Lung (tissue), 12 donors: Measurements from ENCODE around the gene GNAT3. TPM values are rescaled to one million over a fixed set of nuclear protein-coding genes. Genes with fewer than 3 reads are reported as not detected.

Source experiments
- ATAC-seq: fragments of 200-7000 bp; cut with Tn5 transposase; one replicate; pipeline ENCODE4 v1.9.1; 2020; ENCODE audit warnings: moderate number of reproducible peaks; ENCODE audit not compliant: insufficient read depth, low FRiP score
- DNase-seq, 3 donors: peaks; one replicate each; pipeline ENCODE4 v3.0.0-alpha.2; 2013 to 2017
- H3K27ac ChIP-seq, 2 donors: one replicate each; pipeline ENCODE4 v1.5.1; 2013; ENCODE audit warnings: mild to moderate bottlenecking in 2 of 2, moderate library complexity in 2 of 2, control low read depth in 1 of 2, inconsistent platforms in 1 of 2, low read depth in 1 of 2, low read length in 1 of 2
- H3K27me3 ChIP-seq, 3 donors: one replicate each; pipeline ENCODE4 v1.5.1; 2013; ENCODE audit warnings: low read length in 2 of 3; ENCODE audit not compliant: control insufficient read depth in 3 of 3, insufficient read depth in 3 of 3
- H3K36me3 ChIP-seq, 4 donors: one replicate each; pipeline ENCODE4 v1.5.1; 2013; ENCODE audit warnings: low read length in 4 of 4, mild to moderate bottlenecking in 1 of 4, moderate library complexity in 1 of 4; ENCODE audit not compliant: control insufficient read depth in 4 of 4, insufficient read depth in 4 of 4
- H3K4me1 ChIP-seq, 5 donors: one replicate each; pipeline ENCODE4 v1.5.1; 2013; ENCODE audit warnings: low read length in 5 of 5, mild to moderate bottlenecking in 2 of 5, moderate library complexity in 1 of 5; ENCODE audit not compliant: control insufficient read depth in 5 of 5, insufficient read depth in 5 of 5
- H3K4me3 ChIP-seq: one replicate; pipeline ENCODE4 v1.5.1; 2013; ENCODE audit warnings: mild to moderate bottlenecking, control low read depth, moderate library complexity
- H3K9ac ChIP-seq, 2 donors: one replicate each; pipeline ENCODE4 v1.5.1; 2013; ENCODE audit warnings: low read length in 2 of 2, control low read depth in 1 of 2; ENCODE audit not compliant: insufficient read depth in 1 of 2
- H3K9me3 ChIP-seq, 4 donors: one replicate each; pipeline ENCODE4 v1.5.1; 2013; ENCODE audit warnings: low read length in 3 of 4, mild to moderate bottlenecking in 1 of 4, moderate library complexity in 1 of 4; ENCODE audit not compliant: control insufficient read depth in 4 of 4, insufficient read depth in 3 of 4
- CTCF ChIP-seq: IDR thresholded peaks from 2 replicates; pipeline ENCODE4 v1.5.1; 2012; ENCODE audit warnings: mild to moderate bottlenecking; ENCODE audit errors: control extremely low read depth, extremely low read depth
- WGBS, 2 donors: extraction: QIAGEN DNeasy Blood & Tissue Kit; methylation state at CpG; one replicate each; pipeline ENCODE4 v1.1.7; 2013; 5-methylcytosine and 5-hydroxymethylcytosine counted together
- polyA plus RNA-seq, 2 donors: library from polyadenylated mRNA; stranded (reverse); fragments of 200-250 nt; gene quantifications; one replicate each; pipeline ENCODE4 v1.2.1, GENCODE V29; 2013
- total RNA-seq, 2 donors: library from RNA; depleted of rRNA in 1 of 2; stranded (reverse); fragments of >200 nt in 1 of 2; gene quantifications; one replicate each; pipeline ENCODE4 v1.2.1, GENCODE V29; 2014 to 2021
- donor health status: control.
- donor health status: control.
- donor health status: Bipolar disorder and iron deficiency.
- donor health status: healthy.
- donor health status: DM: yes; HTN: yes; CAD: no.

The GNAT3 gene
- total and polyA plus RNA-seq, 4 donors = not detected

GRCh38 chr7:80478683-80479082 is 33.2 kb downstream of the GNAT3 start:
- Histone ChIP-seq H3K4me3 (no peak overlapping the region), H3K36me3 (no peaks in the 10 kb centered on the region), H3K27ac (no peak overlapping the region), H3K27me3 (no peaks in the 10 kb centered on the region), H3K9ac (no peak overlapping the region), H3K4me1 (peaks cover 0 to 3% (median 0%) of the 10 kb centered on the region in 5 donors), H3K9me3 (no peaks in the 10 kb centered on the region)
- TF ChIP-seq CTCF = no peak
- ATAC-seq (no peak), DNase-seq (no peak)
- 88 to 93% methylated on average over 2 of the region's 2 CpGs for WGBS, 2 donors

GRCh38 chr7:80476035-80476434 is 35.8 kb downstream of the GNAT3 start:
- H3K36me3 ChIP-seq = no peaks in the 10 kb centered on the region
- TF ChIP-seq CTCF = no peak
- no peak overlapping the region for H3K9ac ChIP-seq
- no peaks in the 10 kb centered on the region for H3K9me3 ChIP-seq
- no peaks in the 10 kb centered on the region for H3K27me3 ChIP-seq
- no peak overlapping the region for H3K27ac ChIP-seq
- WGBS, 2 donors = 97 to 98% methylated on average over 1 of the region's 1 CpG
- ATAC-seq = no peak
- H3K4me3 ChIP-seq = no peak overlapping the region
- H3K4me1 ChIP-seq = peaks cover 0 to 12% (median 0%) of the 10 kb centered on the region in 5 donors
- no peak for DNase-seq

- WGBS, 2 donors = 75 to 84% methylated on average over 3 of the region's 3 CpGs
- H3K4me1 ChIP-seq = peaks cover 0 to 12% (median 0%) of the 10 kb centered on the region in 5 donors
- TF ChIP-seq CTCF = no peak
- H3K36me3 ChIP-seq = no peaks in the 10 kb centered on the region
- H3K9ac ChIP-seq = no peak overlapping the region
- H3K27ac ChIP-seq = no peak overlapping the region
- DNase-seq (no peak), ATAC-seq (no peak)
- H3K4me3 ChIP-seq = no peak overlapping the region
- no peaks in the 10 kb centered on the region for H3K9me3 ChIP-seq
- no peaks in the 10 kb centered on the region for H3K27me3 ChIP-seq
These were observed 36.5 kb downstream of the GNAT3 start for GRCh38 chr7:80475383-80475782.

GRCh38 chr7:80473751-80474150 is 38.1 kb downstream of the GNAT3 start:
- Histone ChIP-seq H3K27ac (no peak overlapping the region), H3K4me1 (peaks cover 0 to 12% (median 0%) of the 10 kb centered on the region in 5 donors), H3K9ac (no peak overlapping the region), H3K9me3 (no peaks in the 10 kb centered on the region), H3K36me3 (no peaks in the 10 kb centered on the region), H3K4me3 (no peak overlapping the region), H3K27me3 (no peaks in the 10 kb centered on the region)
- DNase-seq = no peak
- no peak for ATAC-seq
- WGBS, 2 donors = 97 to 100% methylated on average over 1 of the region's 1 CpG
- TF ChIP-seq CTCF = no peak
